Ascending aorta (tissue), 2 donors: Measurements from ENCODE around the gene ASTN1. TPM values are rescaled to one million over a fixed set of nuclear protein-coding genes. Genes with fewer than 3 reads are reported as not detected.

Source experiments
- DNase-seq, 2 donors: peaks; one replicate each; pipeline ENCODE4 v3.0.0-alpha.2; 2019; ENCODE audit warnings: low spot score in 2 of 2
- H3K27ac ChIP-seq, 2 donors: fragments of 200-600 bp; sonication (generic); one replicate each; pipeline ENCODE4 v1.5.1; 2016 to 2017; ENCODE audit warnings: mild to moderate bottlenecking in 1 of 2
- H3K27me3 ChIP-seq: fragments of 200-600 bp; sonication (generic); one replicate; pipeline ENCODE4 v1.5.1; 2017
- H3K36me3 ChIP-seq, 2 donors: fragments of 200-600 bp; sonication (generic); one replicate each; pipeline ENCODE4 v1.5.1; 2016
- H3K4me1 ChIP-seq, 2 donors: fragments of 200-600 bp; sonication (generic); one replicate each; pipeline ENCODE4 v1.5.1; 2016 to 2017; ENCODE audit warnings: mild to moderate bottlenecking in 1 of 2
- H3K4me3 ChIP-seq, 2 donors: fragments of 200-600 bp; sonication (generic); one replicate each; pipeline ENCODE4 v1.5.1; 2016 to 2017; ENCODE audit warnings: mild to moderate bottlenecking in 1 of 2
- H3K9me3 ChIP-seq, 2 donors: fragments of 200-600 bp; sonication (generic); one replicate each; pipeline ENCODE4 v1.5.1; 2016
- CTCF ChIP-seq, 3 experiments: fragments of 200-600 bp in 2 of 3; fragments of 450-650 bp in 1 of 3; sonication (generic) in 2 of 3; IDR thresholded peaks; one replicate each; pipeline ENCODE4 v1.5.1; 2016 to 2019; ENCODE audit warnings: antibody characterized with exemption in 3 of 3, mild to moderate bottlenecking in 1 of 3, moderate library complexity in 1 of 3
- intact Hi-C: fragments of 100-400 bp; cut with DNase I; formaldehyde crosslinking; loops from one replicate; pipeline ENCODE4 v1.15.1; 2023
- total RNA-seq: library from RNA; depleted of rRNA; stranded (reverse); fragments of >200 nt; gene quantifications from one replicate; pipeline ENCODE4 v1.1.0, GENCODE V29; 2016

ASTN1 gene
- total RNA-seq, 1 donor from 2014 or later: 0.32 TPM

- no peak for DNase-seq
- no peaks in the 10 kb centered on the region for H3K27me3 ChIP-seq
- H3K4me3 ChIP-seq: no peak overlapping the region
- intact Hi-C loops: no loop called here
- TF ChIP-seq CTCF (IDR thresholded peaks at IDR 0.05): no peak
- no peak overlapping the region for H3K27ac ChIP-seq
- no peaks in the 10 kb centered on the region for H3K9me3 ChIP-seq
- H3K4me1 ChIP-seq: no peaks in the 10 kb centered on the region
- H3K36me3 ChIP-seq: no peaks in the 10 kb centered on the region
Observed at GRCh38 chr1:177142791-177143271, 21.7 kb downstream of the ASTN1 start.

GRCh38 chr1:177142010-177142409 is 22.5 kb downstream of the ASTN1 start:
- H3K4me3 ChIP-seq: no peak overlapping the region
- no peak for TF ChIP-seq CTCF (IDR thresholded peaks at IDR 0.05)
- no peak for DNase-seq
- no peaks in the 10 kb centered on the region for H3K27me3 ChIP-seq
- intact Hi-C loops: no loop called here
- no peak overlapping the region for H3K27ac ChIP-seq
- no peaks in the 10 kb centered on the region for H3K9me3 ChIP-seq
- no peaks in the 10 kb centered on the region for H3K4me1 ChIP-seq
- no peaks in the 10 kb centered on the region for H3K36me3 ChIP-seq

- intact Hi-C loops: no loop called here
- TF ChIP-seq CTCF (IDR thresholded peaks at IDR 0.05): no peak
- H3K4me3 ChIP-seq: no peak overlapping the region
- no peak overlapping the region for H3K27ac ChIP-seq
- no peak for DNase-seq
- no peaks in the 10 kb centered on the region for H3K36me3 ChIP-seq
- no peaks in the 10 kb centered on the region for H3K9me3 ChIP-seq
- H3K4me1 ChIP-seq: no peaks in the 10 kb centered on the region
- no peaks in the 10 kb centered on the region for H3K27me3 ChIP-seq
Observed at GRCh38 chr1:177138347-177138746, 26.2 kb downstream of the ASTN1 start.

- Histone ChIP-seq H3K4me3 (no peak overlapping the region), H3K4me1 (no peaks in the 10 kb centered on the region), H3K36me3 (no peaks in the 10 kb centered on the region), H3K9me3 (no peaks in the 10 kb centered on the region), H3K27me3 (no peaks in the 10 kb centered on the region), H3K27ac (no peak overlapping the region)
- intact Hi-C loops: no loop called here
- no peak for DNase-seq
- no peak for TF ChIP-seq CTCF (IDR thresholded peaks at IDR 0.05)
Observed at GRCh38 chr1:177137814-177138213, 26.7 kb downstream of the ASTN1 start.

- H3K27me3 ChIP-seq: no peaks in the 10 kb centered on the region
- no peaks in the 10 kb centered on the region for H3K36me3 ChIP-seq
- H3K9me3 ChIP-seq: no peaks in the 10 kb centered on the region
- H3K4me3 ChIP-seq: no peak overlapping the region
- intact Hi-C loops: no loop called here
- DNase-seq: no peak
- TF ChIP-seq CTCF (IDR thresholded peaks at IDR 0.05): no peak
- H3K27ac ChIP-seq: no peak overlapping the region
- H3K4me1 ChIP-seq: no peaks in the 10 kb centered on the region
Observed at GRCh38 chr1:177135250-177135649, 29.3 kb downstream of the ASTN1 start.

GRCh38 chr1:177133977-177134538 is 30.5 kb downstream of the ASTN1 start:
- Histone ChIP-seq H3K27ac (no peak overlapping the region), H3K9me3 (no peaks in the 10 kb centered on the region), H3K36me3 (no peaks in the 10 kb centered on the region), H3K4me1 (no peaks in the 10 kb centered on the region), H3K4me3 (no peak overlapping the region), H3K27me3 (no peaks in the 10 kb centered on the region)
- DNase-seq: no peak
- TF ChIP-seq CTCF (IDR thresholded peaks at IDR 0.05): no peak
- intact Hi-C loops: no loop called here
